Measurements from ENCODE around the gene KRTAP29-1. TPM values are rescaled to one million over a fixed set of nuclear protein-coding genes. Genes with fewer than 3 reads are reported as not detected.
"Not testable (repeated sequence)": the region's sequence is repeated elsewhere in the genome, so short reads cannot be mapped to it uniquely, and the experiment has no call there.

Gene KRTAP29-1
- total RNA-seq, 1 donor from 2014 or later, result not detected

GRCh38 chr17:41294016-41294415 is 8.6 kb downstream of the KRTAP29-1 start:
- intact Hi-C loops (cut with DNase I), result no loop called here
- Histone ChIP-seq H3K27ac (no peak overlapping the region), H3K4me1 (no peaks in the 10 kb centered on the region), H3K36me3 (no peaks in the 10 kb centered on the region), H3K4me3 (no peak overlapping the region), H3K27me3 (ENCODE audit: low read depth) (no peaks in the 10 kb centered on the region), H3K9me3 (no peaks in the 10 kb centered on the region)
- no peak for TF ChIP-seq CTCF (IDR thresholded peaks at IDR 0.05)
- ATAC-seq (no peak), DNase-seq (no peak)

GRCh38 chr17:41287050-41287449 is 15.6 kb downstream of the KRTAP29-1 start:
- Histone ChIP-seq H3K27me3 (ENCODE audit: low read depth) (no peaks in the 10 kb centered on the region), H3K27ac (no peak overlapping the region), H3K4me3 (no peak overlapping the region), H3K4me1 (no peaks in the 10 kb centered on the region), H3K9me3 (no peaks in the 10 kb centered on the region), H3K36me3 (no peaks in the 10 kb centered on the region)
- intact Hi-C loops (cut with DNase I), result no loop called here
- no peak for DNase-seq
- ATAC-seq, result no peak
- TF ChIP-seq CTCF (IDR thresholded peaks at IDR 0.05), result no peak

DNA sequence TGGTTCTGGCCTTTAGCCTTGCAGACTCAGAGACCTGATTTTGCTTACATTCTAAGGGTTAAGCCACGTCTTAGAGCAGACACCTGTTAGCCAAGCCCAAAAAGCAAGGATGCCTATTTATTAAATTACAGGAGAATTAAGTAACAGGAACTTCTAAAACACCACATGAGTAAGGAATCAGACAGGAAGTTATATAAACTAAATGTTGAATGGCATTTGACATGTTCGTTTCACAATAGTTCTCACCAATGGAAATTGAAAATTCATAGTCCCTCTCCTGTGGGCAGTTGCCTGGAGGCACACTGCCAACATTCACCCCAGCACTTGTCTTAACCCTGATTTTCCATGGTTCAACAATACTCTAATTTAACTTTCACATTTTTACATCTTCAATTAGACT is 18.1 kb downstream of the KRTAP29-1 start:
- intact Hi-C loops (cut with DNase I), result no loop called here
- no peak for TF ChIP-seq CTCF (IDR thresholded peaks at IDR 0.05)
- Histone ChIP-seq H3K9me3 (no peaks in the 10 kb centered on the region), H3K4me1 (no peaks in the 10 kb centered on the region), H3K27me3 (ENCODE audit: low read depth) (no peaks in the 10 kb centered on the region), H3K36me3 (no peaks in the 10 kb centered on the region), H3K4me3 (no peak overlapping the region), H3K27ac (no peak overlapping the region)
- ATAC-seq (no peak), DNase-seq (no peak)

GRCh38 chr17:41284043-41284442 is 18.6 kb downstream of the KRTAP29-1 start:
- H3K4me3 ChIP-seq, result no peak overlapping the region
- no peaks in the 10 kb centered on the region for H3K4me1 ChIP-seq
- no peak for ATAC-seq
- no peak for TF ChIP-seq CTCF (IDR thresholded peaks at IDR 0.05)
- H3K27me3 ChIP-seq (ENCODE audit: low read depth), result no peaks in the 10 kb centered on the region
- H3K9me3 ChIP-seq, result no peaks in the 10 kb centered on the region
- H3K27ac ChIP-seq, result no peak overlapping the region
- no peaks in the 10 kb centered on the region for H3K36me3 ChIP-seq
- no peak for DNase-seq
- intact Hi-C loops (cut with DNase I), result no loop called here

GRCh38 chr17:41278176-41278955 is 24.3 kb downstream of the KRTAP29-1 start:
- TF ChIP-seq CTCF (IDR thresholded peaks at IDR 0.05), result no peak
- intact Hi-C loops (cut with DNase I), result no loop called here
- no peaks in the 10 kb centered on the region for H3K4me1 ChIP-seq

GRCh38 chr17:41275648-41276190 is 26.9 kb downstream of the KRTAP29-1 start, which contains the start of gene KRTAP9-7:
Gene KRTAP9-7, plus strand, starts transcription at chr17:41275698. Its CDS starts 0 bp downstream, at chr17:41275698.
- DNase-seq; H3K27me3 ChIP-seq (ENCODE audit: low read depth); intact Hi-C loops (cut with DNase I): not testable (repeated sequence)

More at GRCh38 chr17:41278176-41278955, 24.3 kb downstream of the KRTAP29-1 start:
- Histone ChIP-seq H3K4me3 (no peak overlapping the region), H3K9me3 (no peaks in the 10 kb centered on the region), H3K27ac (no peak overlapping the region), H3K36me3 (no peaks in the 10 kb centered on the region), H3K27me3 (ENCODE audit: low read depth) (peaks cover 5% of the 10 kb centered on the region)
- DNase-seq (no peak), ATAC-seq (no peak)

More at GRCh38 chr17:41275648-41276190, 26.9 kb downstream of the KRTAP29-1 start, which contains the start of gene KRTAP9-7:
- not testable (repeated sequence) for H3K27ac ChIP-seq, H3K4me1 ChIP-seq, H3K36me3 ChIP-seq, ATAC-seq, H3K4me3 ChIP-seq, H3K9me3 ChIP-seq
